SK-N-MC (cell line): ENCODE data around the gene ASTE1.

Experiments used
- EZH2 ChIP-seq: fragments of 200-600 bp; sonication (generic); IDR thresholded peaks from one replicate; pipeline ENCODE4 v1.6.1; 2017; ENCODE audit warnings: antibody characterized with exemption
- FOXP2 ChIP-seq: optimal IDR thresholded peaks from 2 replicates; pipeline ENCODE3; 2011; ENCODE audit warnings: mild to moderate bottlenecking, moderate library complexity; ENCODE audit not compliant: insufficient read depth; ENCODE audit errors: extremely low read length, control extremely low read depth
- POLR2AphosphoS5 ChIP-seq: IDR thresholded peaks from 2 replicates; pipeline ENCODE4 v1.6.1; 2012; ENCODE audit warnings: mild to moderate bottlenecking, low read depth, low read length, borderline replicate concordance

DNA sequence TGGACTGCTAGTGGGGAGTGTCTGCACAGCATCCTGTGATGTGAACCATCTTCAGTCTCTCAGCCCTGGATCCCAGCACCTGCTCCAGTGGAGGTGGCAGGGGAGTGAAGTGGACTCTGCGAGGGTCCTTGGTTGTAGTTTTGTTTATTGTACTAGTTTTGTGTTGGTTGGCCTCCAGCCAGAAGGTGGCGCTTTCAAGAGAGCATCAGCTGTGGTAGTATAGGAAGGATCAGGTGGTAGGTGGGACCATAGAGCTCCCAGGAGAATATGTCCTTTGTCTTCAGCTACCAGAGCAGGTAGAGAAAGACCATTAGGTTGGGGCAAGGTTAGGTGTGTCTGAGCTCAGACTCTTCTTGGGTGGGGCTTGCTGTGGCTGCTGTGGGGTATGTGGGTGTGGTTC is 21.0 kb upstream of the ASTE1 start:
- TF ChIP-seq POLR2AphosphoS5 (no peak), EZH2 (no peak), FOXP2 (no peak)
